Measurements from ENCODE around the gene FRK.

The FRK gene

GRCh38 chr6:116059713-116060571 is 749 bp downstream of the FRK start:
- no peak for TF ChIP-seq CTCF (IDR thresholded peaks at IDR 0.05; ENCODE audit: borderline replicate concordance, insufficient read depth, low read depth, low read length)
- H3K4me3 ChIP-seq (ENCODE audit: low read depth, low read length), result no peak overlapping the region

GRCh38 chr6:116057766-116058165 is 2.9 kb downstream of the FRK start:
- no peak for TF ChIP-seq CTCF (IDR thresholded peaks at IDR 0.05; ENCODE audit: borderline replicate concordance, insufficient read depth, low read depth, low read length)
- no peak overlapping the region for H3K4me3 ChIP-seq (ENCODE audit: low read depth, low read length)

- TF ChIP-seq CTCF (IDR thresholded peaks at IDR 0.05; ENCODE audit: borderline replicate concordance, insufficient read depth, low read depth, low read length), result no peak
- H3K4me3 ChIP-seq (ENCODE audit: low read depth, low read length), result no peak overlapping the region
These were observed 5.2 kb downstream of the FRK start for GRCh38 chr6:116055513-116055912.

- no peak for TF ChIP-seq CTCF (IDR thresholded peaks at IDR 0.05; ENCODE audit: borderline replicate concordance, insufficient read depth, low read depth, low read length)
- no peak overlapping the region for H3K4me3 ChIP-seq (ENCODE audit: low read depth, low read length)
These were observed 9.4 kb downstream of the FRK start for GRCh38 chr6:116051244-116051643.

DNA sequence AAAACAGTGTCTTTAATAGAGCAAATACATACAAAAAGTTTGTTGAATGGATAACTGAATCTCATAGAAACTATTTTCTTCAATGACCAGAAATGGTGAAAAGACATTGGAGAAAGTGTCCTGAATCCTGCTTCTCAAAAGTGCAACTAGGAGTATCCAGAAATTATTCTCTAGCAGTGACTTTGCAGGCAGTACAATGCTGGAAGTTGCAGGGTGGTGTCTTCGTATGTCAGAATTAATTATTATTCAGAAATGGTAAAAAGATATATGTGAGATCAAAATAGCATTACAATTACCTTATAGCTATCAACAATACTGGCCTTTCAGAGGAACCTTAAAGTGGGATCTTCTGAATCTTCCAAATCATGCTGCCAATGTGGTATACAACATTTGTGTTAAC is 10.0 kb downstream of the FRK start:
- no peak for TF ChIP-seq CTCF (IDR thresholded peaks at IDR 0.05; ENCODE audit: borderline replicate concordance, insufficient read depth, low read depth, low read length)
- no peak overlapping the region for H3K4me3 ChIP-seq (ENCODE audit: low read depth, low read length)

DNA sequence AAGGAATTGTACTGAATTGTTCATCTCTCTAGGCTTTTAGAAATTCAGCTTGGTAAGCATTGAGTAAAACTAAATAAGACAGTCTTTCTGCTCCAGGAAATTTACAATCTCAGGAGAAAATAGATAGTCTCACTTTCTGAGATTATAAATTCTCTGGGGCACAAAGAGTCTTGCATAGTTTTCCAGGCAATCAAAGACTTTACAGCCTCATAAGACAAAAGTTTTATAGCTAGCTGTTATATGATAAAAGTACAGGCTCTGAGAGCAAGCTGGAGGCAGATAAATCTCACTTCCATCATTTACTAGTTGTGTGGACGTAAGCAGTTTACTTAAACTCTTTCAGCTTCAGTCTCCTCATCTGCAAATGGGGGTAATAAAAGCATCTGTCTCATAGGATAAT is 11.4 kb downstream of the FRK start:
- no peak overlapping the region for H3K4me3 ChIP-seq (ENCODE audit: low read depth, low read length)
- no peak for TF ChIP-seq CTCF (IDR thresholded peaks at IDR 0.05; ENCODE audit: borderline replicate concordance, insufficient read depth, low read depth, low read length)

All from GM12875 (cell line).